Sigmoid colon (tissue), 4 donors: ENCODE results near the gene FEN1.

ENCODE experiments used
- CTCF ChIP-seq, 4 experiments: fragments of 450-650 bp in 3 of 4; fragments of 200-600 bp in 1 of 4; IDR thresholded peaks; one replicate each; pipeline ENCODE4 v1.5.1; 2016 to 2019; ENCODE audit warnings: antibody characterized with exemption in 4 of 4, mild to moderate bottlenecking in 3 of 4, moderate library complexity in 2 of 4
- POLR2AphosphoS5 ChIP-seq, 4 donors: sonication (generic); formaldehyde crosslinking; IDR thresholded peaks; one replicate each; pipeline ENCODE4 v1.6.1; 2017; ENCODE audit warnings: antibody characterized with exemption in 4 of 4

GRCh38 chr11:61791737-61792309 is 888 bp upstream of the FEN1 start:
- TF ChIP-seq CTCF (IDR thresholded peaks at IDR 0.05) (no peak), POLR2AphosphoS5 (IDR thresholded peaks at IDR 0.05) (peak in 2 of 4 donors; percentile 7 to 14)
